IPS-11a (cell line): Measurements from ENCODE around the gene MISP.
"Not testable (repeated sequence)": the region's sequence is repeated elsewhere in the genome, so short reads cannot be mapped to it uniquely, and the experiment has no call there.

Experiments
- H3K4me3 ChIP-seq: one replicate; pipeline ENCODE4 v1.5.1; 2013; ENCODE audit warnings: low read depth, low read length, control low read depth

The MISP gene, protein sequence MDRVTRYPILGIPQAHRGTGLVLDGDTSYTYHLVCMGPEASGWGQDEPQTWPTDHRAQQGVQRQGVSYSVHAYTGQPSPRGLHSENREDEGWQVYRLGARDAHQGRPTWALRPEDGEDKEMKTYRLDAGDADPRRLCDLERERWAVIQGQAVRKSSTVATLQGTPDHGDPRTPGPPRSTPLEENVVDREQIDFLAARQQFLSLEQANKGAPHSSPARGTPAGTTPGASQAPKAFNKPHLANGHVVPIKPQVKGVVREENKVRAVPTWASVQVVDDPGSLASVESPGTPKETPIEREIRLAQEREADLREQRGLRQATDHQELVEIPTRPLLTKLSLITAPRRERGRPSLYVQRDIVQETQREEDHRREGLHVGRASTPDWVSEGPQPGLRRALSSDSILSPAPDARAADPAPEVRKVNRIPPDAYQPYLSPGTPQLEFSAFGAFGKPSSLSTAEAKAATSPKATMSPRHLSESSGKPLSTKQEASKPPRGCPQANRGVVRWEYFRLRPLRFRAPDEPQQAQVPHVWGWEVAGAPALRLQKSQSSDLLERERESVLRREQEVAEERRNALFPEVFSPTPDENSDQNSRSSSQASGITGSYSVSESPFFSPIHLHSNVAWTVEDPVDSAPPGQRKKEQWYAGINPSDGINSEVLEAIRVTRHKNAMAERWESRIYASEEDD

DNA sequence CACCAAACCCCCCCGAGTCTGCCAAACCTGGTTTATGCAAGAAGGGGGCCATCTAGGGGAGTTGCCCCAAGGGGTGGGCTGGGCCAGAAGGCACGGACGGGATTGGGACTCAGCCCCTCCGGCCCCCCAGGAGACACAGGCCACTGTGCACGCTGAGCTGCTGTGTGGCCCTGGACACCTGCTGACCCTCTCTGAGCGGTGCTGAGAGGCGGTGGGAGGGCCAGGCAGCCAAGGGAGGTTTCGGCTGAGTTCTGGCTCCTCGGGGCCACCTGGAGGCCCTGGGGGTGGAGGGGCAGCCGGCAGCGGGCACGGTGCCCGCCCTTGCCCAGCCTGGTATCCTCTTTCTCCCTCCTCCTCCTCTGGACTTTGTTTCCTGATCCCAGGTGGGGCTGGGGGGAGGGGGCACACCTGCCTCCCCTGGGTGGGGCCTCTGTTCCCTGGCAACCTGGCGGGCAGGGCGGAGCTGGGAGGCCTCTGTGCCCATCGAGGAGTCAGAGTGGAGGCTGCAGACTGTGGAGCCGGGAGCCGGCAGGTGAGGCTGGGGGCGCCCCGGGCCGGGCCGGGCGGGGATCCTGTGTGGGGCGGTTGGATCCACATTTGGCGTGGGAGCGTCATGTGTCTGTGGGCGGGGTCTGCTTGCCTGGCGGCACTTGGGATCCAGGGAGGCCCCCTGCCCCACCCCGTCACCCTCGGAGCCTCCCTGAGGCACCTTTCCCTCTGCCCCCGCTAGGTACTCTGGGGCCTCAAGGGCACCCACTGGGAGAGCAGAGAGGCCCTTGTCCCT is at the start of gene MISP:
MISP (plus strand) TSS at position 473 of the 784 bp plus-strand sequence. CDS start 5,835 bp downstream, outside the sequence.
- H3K4me3 ChIP-seq: no peak within 1 kb of the TSS

DNA sequence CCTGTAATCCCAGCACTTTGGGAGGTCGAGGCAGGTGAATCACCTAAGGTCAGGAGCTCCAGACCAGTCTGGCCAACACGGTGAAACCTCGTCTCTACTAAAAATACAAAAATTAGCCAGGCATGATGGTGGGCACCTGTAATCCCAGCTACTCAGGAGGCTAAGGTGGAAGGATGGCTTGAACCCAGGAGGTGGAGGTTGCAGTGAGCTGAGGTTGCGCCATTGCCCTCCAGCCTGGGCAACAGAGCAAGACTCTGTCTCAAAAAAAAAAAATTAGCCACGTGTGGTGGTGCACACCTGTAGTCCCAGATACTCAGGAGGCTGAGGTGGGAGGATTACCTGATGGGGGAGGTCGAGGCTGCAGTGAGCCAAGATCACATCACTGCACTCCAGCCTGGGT is 48.1 kb upstream of the MISP start:
- not testable (repeated sequence) for H3K4me3 ChIP-seq

DNA sequence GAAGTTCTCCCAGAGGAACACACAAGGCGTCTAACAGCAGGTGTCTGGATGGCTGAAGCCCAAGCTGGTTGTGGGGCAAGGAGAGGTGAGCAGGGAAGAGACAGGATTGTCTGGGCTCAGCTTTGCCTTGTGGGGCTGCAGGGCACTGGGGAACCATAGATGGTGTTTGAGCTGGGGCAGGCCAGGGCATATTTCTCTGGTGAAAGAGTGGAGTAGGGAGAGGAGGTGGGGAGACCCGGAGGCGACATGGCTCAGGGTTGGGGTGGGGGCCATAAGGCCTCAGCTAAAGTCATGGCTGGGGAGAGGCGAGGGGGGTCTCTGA is 47.6 kb upstream of the MISP start:
- H3K4me3 ChIP-seq: peak overlapping the region; percentile 1

DNA sequence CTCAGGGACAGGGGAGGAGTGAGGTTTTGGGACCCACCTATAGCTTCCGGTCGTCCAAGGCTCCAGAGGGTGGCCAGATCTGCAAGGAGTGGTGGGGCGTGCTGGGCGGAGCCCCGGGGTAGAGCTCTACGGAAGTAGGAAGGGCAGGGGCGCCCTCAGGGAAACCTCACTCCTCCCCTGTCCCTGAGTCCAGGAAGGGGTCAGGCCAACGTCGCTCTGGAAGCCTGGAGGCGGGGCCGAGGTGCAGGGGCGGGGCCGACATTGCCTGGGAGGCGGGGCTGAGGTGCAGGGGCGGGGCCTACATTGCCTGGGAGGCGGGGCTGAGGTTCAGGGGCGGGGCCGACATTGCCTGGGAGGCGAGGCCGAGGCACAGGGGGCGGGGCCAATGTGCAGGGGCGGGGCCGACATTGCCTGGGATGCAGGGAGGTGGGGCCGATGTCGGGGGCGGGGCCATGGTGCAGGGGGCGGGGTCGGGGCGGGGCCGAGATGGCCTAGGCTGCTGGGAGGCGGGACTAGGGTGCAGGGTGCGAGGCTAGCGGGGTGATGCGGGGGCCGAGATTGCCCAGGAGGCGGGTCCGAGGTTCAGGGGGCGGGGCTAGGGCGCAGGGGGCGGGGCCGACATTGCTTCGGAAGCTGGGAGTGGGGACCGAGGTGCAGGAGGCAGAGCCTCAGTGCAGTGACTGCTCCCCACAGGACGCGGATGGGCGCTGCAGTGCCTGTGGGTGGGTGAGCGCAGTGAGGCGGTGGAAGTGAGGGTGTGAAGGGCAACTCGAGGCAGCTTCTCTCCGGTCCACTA is 47.1 kb upstream of the MISP start:
- H3K4me3 ChIP-seq: peak overlapping the region; percentile 25

DNA sequence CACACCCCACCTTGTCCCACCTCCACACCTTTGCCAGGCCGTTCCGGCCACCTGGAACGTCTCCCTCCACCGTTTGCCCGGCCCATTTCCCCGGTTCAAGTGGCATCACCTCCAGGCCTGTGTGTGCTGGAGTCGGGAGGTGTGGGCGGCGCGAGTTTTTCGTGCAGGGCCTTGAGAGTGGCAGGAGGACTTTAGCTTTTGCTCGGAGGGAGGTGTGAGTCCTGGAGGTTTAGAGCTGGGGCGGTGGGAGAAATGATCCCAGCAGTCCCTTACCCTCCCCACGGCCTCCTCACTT is 46.5 kb upstream of the MISP start:
- H3K4me3 ChIP-seq: peak overlapping the region; percentile 25

DNA sequence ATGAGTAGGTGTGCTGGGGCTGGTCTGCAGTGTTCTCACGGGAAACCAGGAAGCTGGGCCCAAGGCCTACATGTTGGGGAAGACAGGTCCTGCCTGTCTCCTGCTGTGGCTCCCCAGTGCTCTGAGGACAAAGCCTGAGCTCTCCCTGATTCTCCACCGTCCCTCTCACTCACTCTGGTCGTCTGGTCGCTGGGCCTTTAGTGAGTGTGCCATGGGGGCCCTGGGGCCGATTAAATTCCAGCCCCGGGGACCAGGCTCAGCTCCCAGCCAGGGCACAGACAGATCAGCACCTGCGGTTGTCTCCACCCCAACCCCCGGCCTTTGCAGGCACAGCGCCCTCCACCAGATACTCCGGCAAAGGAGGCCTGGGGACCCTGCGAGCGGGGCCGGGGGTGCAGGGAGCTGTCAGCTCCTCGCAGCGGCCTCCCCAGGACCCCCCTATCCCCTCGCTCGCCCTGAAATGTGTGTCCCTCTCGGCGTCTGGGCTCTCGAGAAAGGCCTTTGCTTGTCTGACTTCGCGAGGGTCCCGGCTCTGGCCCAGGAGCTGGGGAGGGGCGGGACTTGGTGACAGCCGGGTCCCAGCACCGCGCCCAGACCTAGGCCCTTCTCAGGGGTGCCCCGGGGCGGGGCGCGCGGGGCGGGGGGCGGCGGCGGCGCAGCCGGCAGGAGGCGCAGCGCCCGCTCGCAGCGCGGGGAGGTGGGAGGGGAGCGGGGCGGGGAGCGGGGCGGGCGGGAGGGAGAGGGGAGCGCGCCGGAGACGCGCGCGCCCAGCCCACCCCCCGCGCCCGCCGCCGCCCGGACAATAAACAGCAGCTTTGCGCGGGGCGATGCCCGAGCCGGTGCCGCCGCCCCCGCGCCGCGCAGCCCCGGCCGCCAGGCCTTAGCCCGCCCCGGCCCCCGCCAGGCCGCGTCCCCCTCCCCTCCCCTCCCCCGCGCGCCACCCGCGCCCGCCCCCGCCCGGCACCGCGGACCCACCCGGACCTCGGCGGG is 42.5 kb upstream of the MISP start, which contains the start of gene PALM:
PALM (plus strand) TSS at position 782 of the 990 bp plus-strand sequence. CDS start 212 bp downstream, outside the sequence.
- peak within 1 kb of the TSS; percentile 45 for H3K4me3 ChIP-seq

DNA sequence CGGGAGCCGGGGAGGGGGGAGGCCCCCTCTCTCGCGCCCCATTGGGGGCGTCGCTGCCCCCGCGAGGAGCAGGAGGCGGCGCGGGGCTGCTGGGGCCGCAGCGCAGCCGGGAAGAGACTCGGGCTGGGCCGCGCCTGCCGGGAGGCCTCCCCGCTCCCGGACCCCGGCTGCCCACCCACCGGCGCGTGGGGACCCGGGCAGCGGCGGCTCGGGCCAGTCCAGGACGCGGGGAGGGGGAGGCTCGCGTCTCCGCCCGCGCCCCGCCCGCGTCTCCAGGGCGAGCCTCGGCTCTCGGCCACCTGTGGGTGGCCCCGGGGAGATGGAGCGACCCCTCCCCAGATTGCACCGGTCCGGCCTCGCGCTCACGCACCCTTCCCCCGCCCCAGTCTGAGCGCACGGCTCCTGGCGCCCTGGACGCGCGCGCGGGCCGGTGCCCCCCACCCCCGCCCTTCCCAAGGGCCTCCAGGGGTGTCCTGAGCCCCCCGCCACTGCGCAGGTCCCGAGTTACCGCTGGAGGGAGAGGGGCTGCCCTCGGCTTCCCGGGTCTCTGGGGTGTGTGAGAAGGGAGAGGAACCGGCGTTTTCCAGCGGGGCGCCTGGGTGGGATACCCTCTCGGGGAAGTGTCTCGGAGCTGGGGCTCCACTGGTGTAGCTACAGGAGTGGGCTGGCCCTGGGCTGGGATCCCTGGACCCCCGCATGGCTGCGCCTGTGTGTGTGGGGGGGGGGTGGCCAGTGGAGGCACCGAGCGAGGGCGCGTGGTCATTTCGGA is 41.5 kb upstream of the MISP start:
- peak overlapping the region; percentile 45 for H3K4me3 ChIP-seq

DNA sequence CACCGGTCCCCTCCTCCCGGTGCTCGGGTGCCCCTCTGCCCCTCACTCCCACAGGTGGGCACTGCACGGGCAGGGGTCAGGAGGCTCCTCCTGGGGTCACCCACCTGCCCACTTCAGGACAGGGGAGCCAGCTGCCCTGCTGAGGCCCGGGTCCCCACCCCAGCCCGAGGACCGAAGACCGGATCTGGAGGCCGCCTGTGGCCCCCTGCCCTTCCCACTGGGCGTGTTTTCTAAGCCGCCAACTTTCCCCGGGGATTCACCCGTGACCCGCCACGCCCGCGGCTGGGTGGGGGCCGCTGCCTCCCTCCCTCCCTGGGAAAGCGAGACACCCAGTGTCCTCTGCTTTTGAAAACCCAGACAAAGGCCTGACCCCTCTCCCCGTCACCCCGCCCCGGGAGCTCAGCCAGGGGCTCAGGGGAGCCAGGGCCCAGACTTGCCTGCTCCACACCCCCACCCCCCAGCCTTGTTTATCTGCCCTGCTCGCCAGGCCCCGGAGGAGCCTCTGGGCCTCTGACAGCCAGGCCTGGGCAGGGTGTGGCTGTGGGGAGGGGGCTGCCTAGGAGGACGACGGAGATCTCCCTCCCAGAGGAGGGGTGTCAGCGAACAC is 40.8 kb upstream of the MISP start:
- H3K4me3 ChIP-seq: peak overlapping the region; percentile 45

DNA sequence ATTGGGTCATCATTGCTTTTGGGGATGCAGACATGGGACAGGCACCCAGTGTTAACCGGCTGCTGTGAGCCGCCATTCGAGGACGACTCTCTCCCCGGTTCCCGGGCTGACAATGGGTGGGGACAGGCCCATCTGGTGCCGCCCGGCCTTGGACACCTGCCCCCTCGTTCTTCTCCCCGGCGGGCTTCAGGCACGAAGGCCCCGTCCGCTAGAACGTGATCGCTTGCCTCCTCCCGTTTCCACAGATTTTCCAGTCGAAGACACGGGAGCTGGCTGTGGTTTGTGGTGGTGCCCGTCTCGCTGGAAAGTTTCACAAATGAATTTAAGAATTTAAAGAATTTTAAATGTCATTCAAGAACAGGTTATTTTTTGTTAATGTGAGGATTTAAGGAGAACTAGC is 40.1 kb upstream of the MISP start:
- no peak overlapping the region for H3K4me3 ChIP-seq

DNA sequence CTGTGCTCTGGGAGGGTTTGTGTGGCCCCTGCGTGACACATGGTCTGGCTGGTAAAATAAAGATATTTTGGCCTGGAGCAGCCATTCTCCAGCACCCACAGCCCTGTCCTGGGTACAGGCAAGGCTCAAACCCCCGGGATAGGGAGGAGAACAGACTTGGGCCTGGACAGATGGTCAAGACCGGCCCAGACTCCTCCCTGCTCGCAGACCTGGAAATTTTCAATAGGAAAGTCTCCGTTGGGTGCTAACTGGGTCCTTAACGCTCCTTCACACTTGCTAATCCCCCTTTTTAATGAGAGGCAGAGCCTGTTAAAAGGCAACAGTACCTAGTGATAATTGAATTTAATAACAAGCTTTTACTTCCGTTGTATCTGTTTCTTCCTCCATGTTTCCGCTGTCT is 39.7 kb upstream of the MISP start:
- no peak overlapping the region for H3K4me3 ChIP-seq

DNA sequence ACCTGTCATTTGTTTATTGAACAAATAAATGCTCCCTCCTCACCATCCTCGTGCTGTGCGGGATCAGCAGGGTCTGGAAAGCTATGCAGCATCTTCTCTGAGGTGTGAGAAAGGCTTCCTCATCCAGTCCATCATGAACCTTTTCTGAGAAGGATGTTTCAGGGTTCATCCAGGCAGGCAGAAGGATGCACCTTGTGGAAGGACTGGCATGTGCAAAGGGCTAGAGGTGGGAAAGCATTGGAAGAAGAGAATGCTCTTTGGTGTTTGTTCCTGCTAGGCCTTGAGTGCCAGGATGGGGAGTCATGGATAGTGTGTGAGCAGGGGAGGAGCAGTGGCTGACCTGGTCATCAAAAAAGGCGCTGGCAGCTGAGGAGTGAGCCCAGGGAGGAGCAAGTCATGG is 35.6 kb upstream of the MISP start:
- H3K4me3 ChIP-seq: no peak overlapping the region

DNA sequence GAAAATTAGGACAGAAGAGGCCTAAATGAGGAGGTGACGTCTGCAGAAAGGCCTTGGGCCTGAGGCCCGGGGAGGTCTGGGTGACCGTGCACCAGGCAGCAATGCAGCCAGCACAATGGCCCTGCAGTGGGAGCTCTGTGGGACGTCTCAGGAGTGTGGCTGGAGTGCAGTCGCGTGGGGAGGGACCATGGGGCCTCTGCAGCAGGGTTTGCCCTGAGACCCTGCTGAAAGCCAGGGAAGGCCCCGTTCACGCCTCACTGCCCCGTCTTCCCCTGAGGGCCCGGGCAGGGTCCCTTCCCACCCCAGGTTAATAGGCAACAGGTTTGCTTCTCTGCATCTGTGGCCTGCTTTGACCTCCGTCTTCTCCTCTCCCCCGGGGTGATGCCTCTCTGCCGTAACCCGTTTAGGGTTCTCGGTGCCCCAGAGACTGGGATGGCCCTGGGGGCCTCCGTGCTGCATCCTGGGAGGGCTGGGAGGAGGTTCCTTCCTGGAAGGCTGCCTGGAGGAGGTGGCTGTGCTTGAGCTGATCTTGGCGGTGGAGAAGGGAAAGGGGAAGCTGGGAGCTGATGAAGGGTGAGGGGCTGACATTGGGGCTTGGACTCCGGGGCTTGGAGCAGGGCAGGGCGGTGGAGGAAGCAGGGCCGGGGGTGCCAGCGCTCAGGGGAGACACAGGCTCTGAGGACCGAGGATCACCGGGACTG is 32.5 kb upstream of the MISP start:
- no peak overlapping the region for H3K4me3 ChIP-seq

DNA sequence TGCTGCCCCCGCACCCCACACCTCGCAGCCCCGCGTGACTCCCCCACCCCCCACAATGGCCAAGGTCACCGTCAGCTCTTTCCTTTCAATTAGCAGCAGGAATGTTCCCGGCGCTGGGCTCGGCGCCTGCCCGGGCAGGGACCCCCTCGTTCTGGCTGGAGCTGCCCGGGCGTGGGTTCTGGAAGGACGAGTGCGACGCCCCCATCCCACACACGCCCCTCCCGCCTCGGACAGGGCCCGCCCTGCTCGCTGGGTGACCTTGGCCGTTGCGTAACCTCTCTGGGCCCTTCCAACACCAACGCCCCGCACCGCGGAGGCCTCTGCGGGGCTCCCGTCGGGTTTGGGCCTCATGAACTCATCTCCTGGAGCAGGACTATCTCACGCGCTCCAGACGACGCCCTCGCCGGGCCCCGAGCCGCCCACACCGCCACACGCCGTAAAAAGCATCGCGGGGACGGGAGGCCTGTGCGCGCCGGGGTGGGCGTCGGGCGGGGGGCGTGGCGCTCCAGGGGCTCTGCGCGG is 31.9 kb upstream of the MISP start:
- no peak overlapping the region for H3K4me3 ChIP-seq

DNA sequence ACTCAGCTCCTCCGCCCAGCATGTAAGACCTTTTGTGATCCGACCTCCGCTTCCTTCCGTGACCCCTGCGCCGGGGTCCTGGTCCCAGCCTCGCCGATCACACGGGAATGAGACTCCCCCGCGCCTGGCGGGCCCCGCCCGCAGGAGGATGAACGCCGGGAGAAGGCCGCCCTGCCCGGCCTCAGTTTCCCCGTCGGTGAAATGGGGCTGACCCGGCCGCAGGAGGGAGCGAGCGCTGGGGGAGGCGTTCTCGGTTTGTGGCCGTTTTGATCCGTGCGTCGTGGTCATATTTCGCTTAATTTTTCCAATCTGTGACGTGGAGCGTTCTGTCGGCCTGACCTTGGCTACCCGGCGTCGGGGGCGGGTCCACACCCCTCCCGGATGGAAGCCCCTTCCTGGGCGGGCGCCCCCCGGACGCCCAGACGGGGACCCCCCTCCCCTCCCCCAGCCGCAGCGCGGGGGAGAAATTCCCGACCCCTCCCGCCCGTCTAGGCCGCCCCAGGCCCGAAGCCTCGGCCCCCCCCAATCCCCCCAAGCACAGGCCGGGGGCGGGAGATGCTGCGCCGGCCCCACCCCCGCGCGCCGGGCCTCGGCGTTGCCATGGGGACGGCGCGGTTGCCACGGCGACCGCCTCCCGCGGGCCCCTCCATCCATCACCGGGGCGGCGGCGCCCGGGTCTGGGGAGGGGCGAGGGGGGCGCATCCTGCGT is 31.1 kb upstream of the MISP start:
- no peak overlapping the region for H3K4me3 ChIP-seq

DNA sequence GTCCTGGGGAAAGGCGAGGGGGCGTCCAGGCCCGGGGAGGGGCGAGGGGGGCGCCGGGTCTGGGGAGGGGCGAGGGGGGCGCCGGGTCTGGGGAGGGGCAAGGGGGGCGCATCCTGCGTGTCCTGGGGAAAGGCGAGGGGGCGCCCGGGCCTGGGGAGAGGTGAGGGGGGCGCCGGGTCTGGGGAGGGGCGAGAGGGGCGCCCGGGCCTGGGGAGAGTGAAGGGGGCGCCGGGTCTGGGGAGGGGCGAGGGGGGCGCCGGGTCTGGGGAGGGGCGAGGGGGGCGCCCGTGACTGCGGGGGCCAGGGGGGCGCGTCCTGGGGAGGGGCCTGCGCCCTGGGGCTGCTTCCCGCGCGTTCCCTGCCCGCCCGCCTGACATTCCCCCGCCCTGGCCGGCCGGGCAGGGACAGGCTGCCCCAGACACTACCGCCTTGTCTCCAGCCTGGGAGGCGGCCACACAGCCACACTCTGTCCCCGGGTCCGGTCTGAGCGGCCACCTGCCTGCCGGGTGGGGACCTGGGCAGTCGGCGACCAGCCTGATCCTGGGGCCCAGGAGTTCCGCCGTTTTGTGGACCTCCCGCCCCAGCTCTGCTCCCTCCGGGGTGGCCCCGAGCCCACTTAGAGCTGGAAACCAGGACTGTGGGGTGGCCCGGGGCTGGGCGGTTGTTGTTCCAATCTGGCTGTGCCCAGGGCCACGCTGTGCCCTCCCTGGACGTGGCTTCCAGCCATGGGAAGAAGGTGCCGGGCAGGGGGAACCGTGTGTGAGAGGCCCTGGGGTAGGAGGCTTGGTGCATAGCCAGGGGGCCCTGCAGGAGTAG is 30.4 kb upstream of the MISP start:
- H3K4me3 ChIP-seq: no peak overlapping the region

DNA sequence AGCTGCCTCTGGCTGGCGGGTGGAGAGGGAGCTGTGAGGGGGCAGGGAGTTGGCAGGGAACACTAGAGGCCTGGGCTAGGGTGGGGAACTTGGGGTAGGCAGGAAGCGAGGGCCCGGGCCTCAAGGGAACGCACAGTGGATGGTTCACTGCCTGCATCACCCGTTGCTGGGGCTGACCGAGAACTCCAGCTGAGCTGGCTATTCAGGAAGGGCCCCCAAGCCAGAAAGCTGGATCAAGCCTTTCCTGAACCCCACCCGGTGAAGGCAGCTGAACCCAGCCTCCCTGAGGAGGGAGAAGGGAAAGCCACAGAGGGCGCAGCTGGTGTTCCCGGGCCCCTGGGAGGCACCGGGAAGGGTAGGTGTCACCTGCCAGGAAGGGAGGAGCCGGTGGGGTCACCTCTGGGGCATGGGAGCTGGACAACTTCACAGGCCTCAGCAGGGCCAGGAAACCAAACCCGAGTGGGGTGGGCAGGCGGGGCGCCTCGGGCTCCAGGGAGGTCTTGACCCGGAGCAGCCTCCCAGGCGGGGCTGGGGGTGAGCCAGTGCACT is 28.3 kb upstream of the MISP start:
- H3K4me3 ChIP-seq: no peak overlapping the region
